ENCODE results near the gene TFB1M.
A peak's percentile ranks its signal among the peaks of the same experiment; 100 is the strongest.
"Not testable (repeated sequence)": the region's sequence is repeated elsewhere in the genome, so short reads cannot be mapped to it uniquely, and the experiment has no call there.

Gene TFB1M

DNA sequence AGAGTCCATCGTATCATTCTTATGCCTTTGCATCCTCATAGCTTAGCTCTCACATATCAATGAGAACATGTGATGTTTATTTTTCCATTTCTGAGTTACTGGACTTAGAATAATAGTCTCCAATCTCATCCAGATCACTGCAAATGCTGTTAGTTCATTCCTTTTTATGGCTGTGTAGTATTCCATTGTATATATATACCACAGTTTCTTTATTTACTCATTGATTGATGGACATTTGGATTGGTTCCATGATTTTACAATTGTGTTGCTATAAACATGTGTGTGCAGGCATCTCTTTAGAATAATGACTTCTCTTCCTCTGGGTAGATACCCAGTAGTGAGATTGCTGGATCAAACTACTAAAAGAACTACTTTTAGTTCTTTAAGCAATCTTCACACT is 21.0 kb upstream of the TFB1M start:
- no peak overlapping the region for H3K4me3 ChIP-seq (ENCODE audit: low read length)
- TF ChIP-seq ZNF274 (IDR thresholded peaks at IDR 0.05; ENCODE audit: low read depth, low read length): no peak

DNA sequence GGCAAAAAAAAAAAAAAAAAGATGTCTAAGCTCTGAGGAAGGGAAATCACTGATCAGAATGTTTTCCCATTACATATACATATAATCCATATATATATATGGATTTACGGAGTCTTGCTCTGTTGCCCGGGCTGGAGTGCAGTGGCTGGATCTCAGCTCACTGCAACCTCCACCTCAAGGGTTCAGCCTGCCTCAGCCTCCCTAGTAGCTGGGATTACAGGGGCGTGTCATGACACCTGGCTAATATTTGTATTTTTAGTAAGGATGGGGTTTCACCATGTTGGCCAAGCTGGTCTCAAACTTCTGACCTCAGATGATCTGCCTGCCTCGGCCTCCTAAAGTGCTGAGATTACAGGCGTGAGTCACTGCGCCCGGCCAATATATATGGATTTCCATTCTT is 19.8 kb upstream of the TFB1M start:
- not testable (repeated sequence) for H3K4me3 ChIP-seq (ENCODE audit: low read length)

- no peak for TF ChIP-seq ZNF274 (IDR thresholded peaks at IDR 0.05; ENCODE audit: low read depth, low read length)
- peak overlapping the region; percentile 48; the same call in 1 of the 2 replicates for H3K4me3 ChIP-seq (ENCODE audit: low read length)
Observed at GRCh38 chr6:155333414-155333813, 19.1 kb upstream of the TFB1M start.

DNA sequence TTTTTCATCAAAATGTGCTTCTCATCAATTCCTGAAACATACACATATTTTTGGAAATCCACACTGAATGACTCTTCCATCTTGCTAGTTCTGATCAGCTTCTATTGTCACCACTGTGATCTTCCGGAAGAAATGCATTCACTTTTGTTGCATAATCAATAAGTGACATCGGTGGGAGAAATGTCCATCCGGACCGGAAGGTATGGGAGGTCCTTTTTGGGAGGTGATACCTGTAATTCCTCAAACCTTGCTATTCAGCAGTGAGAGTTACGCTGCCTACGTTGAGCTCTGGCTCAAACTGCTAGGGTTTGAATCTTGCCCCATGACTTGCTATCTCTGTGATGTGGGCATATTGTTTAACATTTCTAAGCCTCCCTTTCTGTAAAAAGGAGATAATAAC is 16.6 kb upstream of the TFB1M start:
- TF ChIP-seq ZNF274 (IDR thresholded peaks at IDR 0.05; ENCODE audit: low read depth, low read length): no peak
- H3K4me3 ChIP-seq (ENCODE audit: low read length): no peak overlapping the region

- TF ChIP-seq ZNF274 (IDR thresholded peaks at IDR 0.05; ENCODE audit: low read depth, low read length): no peak
- H3K4me3 ChIP-seq (ENCODE audit: low read length): no peak overlapping the region
Observed at GRCh38 chr6:155330133-155330734, 15.9 kb upstream of the TFB1M start.

GRCh38 chr6:155329460-155330132 is 15.3 kb upstream of the TFB1M start:
- TF ChIP-seq ZNF274 (IDR thresholded peaks at IDR 0.05; ENCODE audit: low read depth, low read length): no peak

DNA sequence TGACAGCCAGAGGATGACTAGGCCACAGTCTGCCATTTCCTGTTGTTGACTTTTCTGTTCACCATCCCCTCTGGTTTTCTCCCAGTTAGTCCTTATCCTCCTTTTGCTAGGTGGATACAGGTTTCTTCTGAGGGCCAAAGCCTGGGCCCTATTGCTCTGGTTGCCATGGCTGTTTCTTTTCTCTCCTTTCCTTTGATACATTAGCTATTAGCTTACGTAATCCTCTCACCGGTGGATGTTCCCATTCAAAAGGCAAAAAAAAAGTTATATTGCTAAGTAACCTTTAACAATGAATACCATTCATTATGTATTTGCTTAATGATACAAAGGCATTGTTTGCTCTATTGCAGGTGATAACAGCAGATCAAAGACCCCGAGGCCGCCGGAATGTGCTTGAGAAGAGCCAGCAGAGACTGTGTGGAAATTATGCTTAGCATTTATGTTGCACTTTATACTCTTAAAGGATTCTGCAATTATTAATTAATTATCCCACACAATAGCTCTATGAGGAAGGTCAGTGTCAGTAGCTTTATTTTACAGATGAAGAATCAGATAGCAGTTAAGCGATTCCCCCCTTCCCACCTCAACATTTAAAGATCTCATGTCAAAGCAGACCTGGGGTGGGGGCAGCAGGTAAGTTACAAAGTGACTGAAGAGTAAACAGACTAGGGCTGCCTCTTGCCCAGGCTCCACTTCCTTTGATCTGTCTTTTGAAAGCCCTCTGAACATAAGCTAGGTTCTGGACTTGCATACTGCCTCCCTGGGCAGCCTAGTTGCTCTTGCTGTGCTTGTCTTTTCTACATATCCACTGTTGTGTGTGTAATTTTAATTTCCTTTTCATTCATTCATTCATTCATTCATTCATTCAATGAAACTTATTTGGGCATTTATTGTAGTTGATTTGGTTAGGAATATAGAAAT is 14.5 kb upstream of the TFB1M start:
- no peak overlapping the region for H3K4me3 ChIP-seq (ENCODE audit: low read length)
- no peak for TF ChIP-seq ZNF274 (IDR thresholded peaks at IDR 0.05; ENCODE audit: low read depth, low read length)

More at GRCh38 chr6:155329460-155330132, 15.3 kb upstream of the TFB1M start:
- H3K4me3 ChIP-seq (ENCODE audit: low read length): no peak overlapping the region

GRCh38 chr6:155328074-155328538 is 13.8 kb upstream of the TFB1M start:
- no peak overlapping the region for H3K4me3 ChIP-seq (ENCODE audit: low read length)
- TF ChIP-seq ZNF274 (IDR thresholded peaks at IDR 0.05; ENCODE audit: low read depth, low read length): no peak

DNA sequence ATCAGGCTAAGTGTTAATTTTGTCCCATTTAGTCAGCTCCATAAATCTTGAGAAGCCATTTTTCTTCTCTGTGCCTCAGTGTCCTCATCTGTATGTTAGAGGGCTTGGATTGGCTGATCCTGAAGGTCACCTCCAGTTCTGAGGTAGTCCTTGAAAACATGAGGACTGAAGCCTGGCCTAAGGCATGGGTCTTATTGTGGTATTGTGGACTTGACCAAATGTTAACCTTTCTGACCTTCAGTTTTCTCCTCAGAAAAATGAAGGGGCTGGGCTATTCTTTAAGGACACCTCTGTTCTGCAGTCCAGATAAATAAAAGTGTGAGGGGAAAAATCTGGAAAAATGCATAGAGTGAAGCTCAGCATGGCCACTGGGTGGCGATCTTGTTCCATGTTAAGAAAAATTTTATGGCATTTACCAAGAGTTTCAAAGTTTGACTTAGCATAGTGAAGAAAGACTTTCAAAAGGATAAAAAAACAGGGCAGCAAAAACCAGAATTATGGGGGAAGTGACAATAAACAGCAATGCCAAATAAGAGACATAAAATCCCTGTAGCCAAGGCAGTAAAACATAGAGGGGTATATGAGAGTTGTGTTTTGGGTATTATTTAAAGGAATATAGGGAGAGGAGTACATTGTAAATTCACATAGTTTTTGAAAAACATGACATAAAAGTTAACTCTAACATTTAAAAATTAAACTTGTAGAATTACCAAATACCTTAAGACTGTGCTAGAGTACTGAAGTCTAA is 13.2 kb upstream of the TFB1M start:
- no peak overlapping the region for H3K4me3 ChIP-seq (ENCODE audit: low read length)
- no peak for TF ChIP-seq ZNF274 (IDR thresholded peaks at IDR 0.05; ENCODE audit: low read depth, low read length)

DNA sequence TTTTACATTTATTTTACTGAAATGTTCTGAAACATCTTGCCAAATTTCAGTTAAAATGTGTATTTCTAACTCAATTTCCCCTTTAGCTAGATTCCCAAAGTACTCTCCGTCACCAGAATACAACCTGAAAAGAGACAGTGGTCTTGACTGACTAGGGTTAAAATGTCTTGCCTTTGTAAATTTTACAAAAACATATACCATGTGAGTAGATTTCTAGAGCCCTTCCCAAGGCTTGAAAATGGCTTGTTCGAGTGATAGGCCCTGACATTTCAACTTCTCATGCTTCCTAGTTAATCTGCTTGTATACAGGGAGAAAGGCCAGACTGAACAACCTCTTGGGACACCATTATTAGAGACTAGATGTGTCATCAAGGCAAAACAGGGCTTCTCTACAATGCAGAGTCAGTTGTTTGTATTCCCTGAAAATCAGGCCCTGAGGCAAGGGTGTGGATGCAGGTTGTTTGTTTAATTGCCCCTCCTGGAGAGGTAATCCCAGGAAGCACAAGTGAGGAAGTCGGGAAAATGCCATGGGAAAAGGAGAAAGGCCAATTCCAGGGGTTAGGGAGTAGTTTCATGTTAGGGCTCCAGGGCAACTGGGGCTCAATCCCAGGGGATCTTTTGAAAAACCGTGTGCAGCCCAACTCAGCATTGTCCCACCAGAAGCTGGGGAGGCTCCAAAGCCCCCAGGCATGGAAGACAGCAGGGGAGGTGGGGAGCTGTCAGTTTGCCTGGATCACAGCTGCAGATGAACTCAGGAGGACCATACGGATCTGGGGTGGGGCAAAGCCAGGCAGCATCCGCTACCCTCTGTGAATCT is 11.6 kb upstream of the TFB1M start:
- TF ChIP-seq ZNF274 (IDR thresholded peaks at IDR 0.05; ENCODE audit: low read depth, low read length): no peak
- no peak overlapping the region for H3K4me3 ChIP-seq (ENCODE audit: low read length)

- H3K4me3 ChIP-seq (ENCODE audit: low read length): no peak overlapping the region
- TF ChIP-seq ZNF274 (IDR thresholded peaks at IDR 0.05; ENCODE audit: low read depth, low read length): no peak
Observed at GRCh38 chr6:155324993-155325392, 10.7 kb upstream of the TFB1M start.

DNA sequence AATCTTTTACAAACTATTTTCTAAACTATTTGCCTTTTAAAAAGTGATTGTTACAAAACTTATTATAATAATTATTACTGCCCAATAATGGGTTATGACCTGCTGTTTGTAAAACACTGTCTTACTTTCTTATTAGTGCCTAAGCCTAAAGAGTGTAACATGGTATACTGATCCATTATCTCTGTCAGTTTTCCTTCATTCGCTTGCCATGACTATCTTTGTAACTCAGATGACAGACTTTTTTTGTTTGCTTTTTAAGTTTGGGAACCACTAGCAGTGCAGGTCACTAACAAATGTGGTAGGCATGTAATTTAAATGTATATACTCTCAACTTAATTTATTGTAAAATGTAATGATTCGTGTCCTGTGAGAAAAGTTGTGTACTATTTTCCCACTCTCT is 9.9 kb upstream of the TFB1M start:
- no peak for TF ChIP-seq ZNF274 (IDR thresholded peaks at IDR 0.05; ENCODE audit: low read depth, low read length)
- no peak overlapping the region for H3K4me3 ChIP-seq (ENCODE audit: low read length)

DNA sequence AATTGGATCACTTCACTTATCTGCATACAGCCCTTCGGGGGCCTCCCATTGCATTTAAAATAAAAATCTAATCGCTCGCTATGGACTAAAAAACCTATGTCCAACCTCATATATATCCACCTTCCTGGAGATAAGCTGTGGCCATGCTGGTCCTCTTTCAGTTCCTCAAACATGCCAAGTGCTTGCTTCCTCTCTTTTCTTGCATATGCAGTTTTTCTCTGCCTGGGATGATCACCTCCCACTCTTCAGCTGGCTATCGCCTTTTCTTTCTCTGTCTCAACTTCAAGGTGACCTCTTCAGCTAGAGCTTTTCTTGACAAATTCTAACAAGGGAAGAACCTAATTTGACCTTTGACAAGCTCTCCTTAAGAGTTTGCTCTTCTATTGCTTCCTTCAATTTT is 5.6 kb upstream of the TFB1M start:
- no peak overlapping the region for H3K4me3 ChIP-seq (ENCODE audit: low read length)
- no peak for TF ChIP-seq ZNF274 (IDR thresholded peaks at IDR 0.05; ENCODE audit: low read depth, low read length)

All from GM08714 (cell line).